DOHH2 (cell line): ENCODE measurements around the gene AFDN.

Experiments used
- H3F3A ChIP-seq: fragments of 200-600 bp; sonication (generic), shearing (Covaris generic); 2 replicates; pipeline ENCODE4 v1.6.0; 2016; ENCODE audit warnings: antibody characterized with exemption, mild to moderate bottlenecking; ENCODE audit not compliant: control insufficient read depth, insufficient read depth
- H3K27ac ChIP-seq: fragments of 200-600 bp; sonication (generic); 2 replicates; pipeline ENCODE4 v1.5.1; 2014; ENCODE audit warnings: low read depth, mild to moderate bottlenecking, low read length, moderate library complexity
- H3K27me3 ChIP-seq: fragments of 200-600 bp; sonication (generic); 2 replicates; pipeline ENCODE4 v1.6.1; 2014; ENCODE audit warnings: mild to moderate bottlenecking, low read length, mixed read lengths; ENCODE audit not compliant: control insufficient read depth
- H3K36me3 ChIP-seq: fragments of 200-600 bp; sonication (generic); 2 replicates; pipeline ENCODE4 v1.6.1; 2014; ENCODE audit warnings: mild to moderate bottlenecking, low read length, moderate library complexity, mixed read lengths; ENCODE audit not compliant: control insufficient read depth
- H3K4me1 ChIP-seq: fragments of 200-600 bp; sonication (generic); 2 replicates; pipeline ENCODE4 v1.6.1; 2014; ENCODE audit warnings: mild to moderate bottlenecking, low read length, mixed read lengths; ENCODE audit not compliant: control insufficient read depth
- H3K4me2 ChIP-seq: fragments of 200-600 bp; sonication (generic); 2 replicates; pipeline ENCODE4 v1.6.0; 2014; ENCODE audit warnings: mild to moderate bottlenecking, low read length, moderate library complexity
- H3K4me3 ChIP-seq: fragments of 200-600 bp; sonication (generic); 2 replicates; pipeline ENCODE4 v1.5.1; 2014; ENCODE audit warnings: mild to moderate bottlenecking, low read length, mixed read lengths
- H3K79me2 ChIP-seq: fragments of 200-600 bp; sonication (generic); 2 replicates; pipeline ENCODE4 v1.6.1; 2014; ENCODE audit warnings: mild to moderate bottlenecking, low read length, mixed read lengths; ENCODE audit not compliant: control insufficient read depth
- H3K9me2 ChIP-seq: fragments of 200-600 bp; sonication (generic); replicated peaks from 2 replicates; pipeline ENCODE4 v1.6.1; 2014; ENCODE audit warnings: mild to moderate bottlenecking, low read length, mixed read lengths; ENCODE audit not compliant: control insufficient read depth
- H3K9me3 ChIP-seq: fragments of 200-600 bp; sonication (generic); 2 replicates; pipeline ENCODE4 v1.6.1; 2014; ENCODE audit warnings: antibody characterized with exemption, low read length, mixed read lengths; ENCODE audit not compliant: control insufficient read depth, insufficient read depth
- H4K20me1 ChIP-seq: fragments of 200-600 bp; sonication (generic); 2 replicates; pipeline ENCODE4 v1.6.0; 2014; ENCODE audit warnings: low read depth, mild to moderate bottlenecking, antibody characterized with exemption, low read length, moderate library complexity; ENCODE audit not compliant: control insufficient read depth, insufficient read depth
- EZH2phosphoT487 ChIP-seq: fragments of 200-600 bp; sonication (generic); IDR thresholded peaks from 2 replicates; pipeline ENCODE4 v1.6.1; 2017; ENCODE audit warnings: borderline replicate concordance, mild to moderate bottlenecking, antibody characterized with exemption, low read length, moderate library complexity, mixed read lengths
- TF ChIP-seq, protein P1 (sequence below): fragments of 200-600 bp; sonication (generic); IDR thresholded peaks from one replicate; pipeline ENCODE4 v1.5.1; 2014; ENCODE audit warnings: antibody characterized with exemption, mild to moderate bottlenecking, low read depth, low read length; ENCODE audit not compliant: poor library complexity, severe bottlenecking

Gene AFDN

DNA sequence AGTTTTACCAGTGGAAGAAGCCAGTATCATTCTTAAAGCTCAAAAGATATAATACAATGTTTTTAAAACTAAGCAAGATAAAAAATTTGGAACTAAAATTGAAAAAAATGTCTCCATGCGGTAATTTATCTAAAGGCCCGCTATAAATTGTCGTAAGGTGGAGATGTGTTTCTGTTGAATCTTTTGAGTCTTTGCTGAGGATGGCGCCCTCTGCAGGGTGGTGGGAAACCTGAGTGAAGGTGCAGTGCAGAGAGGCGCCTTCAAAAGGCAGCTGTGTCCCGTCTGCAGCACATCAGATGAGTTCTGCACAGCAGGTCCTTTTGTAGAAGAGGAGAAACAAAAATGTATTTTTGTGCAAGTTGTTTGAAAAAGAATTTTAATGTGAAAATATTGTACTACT, 141.4 kb downstream of the AFDN start:
- TF ChIP-seq, protein P1, sequence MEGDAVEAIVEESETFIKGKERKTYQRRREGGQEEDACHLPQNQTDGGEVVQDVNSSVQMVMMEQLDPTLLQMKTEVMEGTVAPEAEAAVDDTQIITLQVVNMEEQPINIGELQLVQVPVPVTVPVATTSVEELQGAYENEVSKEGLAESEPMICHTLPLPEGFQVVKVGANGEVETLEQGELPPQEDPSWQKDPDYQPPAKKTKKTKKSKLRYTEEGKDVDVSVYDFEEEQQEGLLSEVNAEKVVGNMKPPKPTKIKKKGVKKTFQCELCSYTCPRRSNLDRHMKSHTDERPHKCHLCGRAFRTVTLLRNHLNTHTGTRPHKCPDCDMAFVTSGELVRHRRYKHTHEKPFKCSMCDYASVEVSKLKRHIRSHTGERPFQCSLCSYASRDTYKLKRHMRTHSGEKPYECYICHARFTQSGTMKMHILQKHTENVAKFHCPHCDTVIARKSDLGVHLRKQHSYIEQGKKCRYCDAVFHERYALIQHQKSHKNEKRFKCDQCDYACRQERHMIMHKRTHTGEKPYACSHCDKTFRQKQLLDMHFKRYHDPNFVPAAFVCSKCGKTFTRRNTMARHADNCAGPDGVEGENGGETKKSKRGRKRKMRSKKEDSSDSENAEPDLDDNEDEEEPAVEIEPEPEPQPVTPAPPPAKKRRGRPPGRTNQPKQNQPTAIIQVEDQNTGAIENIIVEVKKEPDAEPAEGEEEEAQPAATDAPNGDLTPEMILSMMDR: peak; percentile 78
- no peak for TF ChIP-seq EZH2phosphoT487
- no peaks in the 10 kb centered on the region for H4K20me1 ChIP-seq
- no peaks in the 10 kb centered on the region for H3K79me2 ChIP-seq
- H3K4me2 ChIP-seq: no peak overlapping the region
- H3K27ac ChIP-seq: no peak overlapping the region
- no peaks in the 10 kb centered on the region for H3F3A ChIP-seq
- H3K4me1 ChIP-seq: no peaks in the 10 kb centered on the region
- H3K9me2 ChIP-seq: no peaks in the 10 kb centered on the region
- H3K27me3 ChIP-seq: no peaks in the 10 kb centered on the region
- H3K4me3 ChIP-seq: no peak overlapping the region
- H3K36me3 ChIP-seq: 0 out of 2 replicates have a peak, but pooled peaks cover 3% of the 10 kb centered on the region
- no peaks in the 10 kb centered on the region for H3K9me3 ChIP-seq

GRCh38 chr6:167970230-167970629, 143.5 kb downstream of the AFDN start:
- Histone ChIP-seq H3K36me3 (0 out of 2 replicates have a peak, but pooled peaks cover 3% of the 10 kb centered on the region), H3K9me2 (no peaks in the 10 kb centered on the region), H3K9me3 (no peaks in the 10 kb centered on the region), H3K4me3 (no peak overlapping the region), H3K27ac (no peak overlapping the region), H3K4me2 (no peak overlapping the region), H4K20me1 (no peaks in the 10 kb centered on the region), H3K4me1 (no peaks in the 10 kb centered on the region), H3F3A (no peaks in the 10 kb centered on the region), H3K27me3 (no peaks in the 10 kb centered on the region), H3K79me2 (no peaks in the 10 kb centered on the region)
- TF ChIP-seq, protein P1: no peak
- no peak for TF ChIP-seq EZH2phosphoT487

DNA sequence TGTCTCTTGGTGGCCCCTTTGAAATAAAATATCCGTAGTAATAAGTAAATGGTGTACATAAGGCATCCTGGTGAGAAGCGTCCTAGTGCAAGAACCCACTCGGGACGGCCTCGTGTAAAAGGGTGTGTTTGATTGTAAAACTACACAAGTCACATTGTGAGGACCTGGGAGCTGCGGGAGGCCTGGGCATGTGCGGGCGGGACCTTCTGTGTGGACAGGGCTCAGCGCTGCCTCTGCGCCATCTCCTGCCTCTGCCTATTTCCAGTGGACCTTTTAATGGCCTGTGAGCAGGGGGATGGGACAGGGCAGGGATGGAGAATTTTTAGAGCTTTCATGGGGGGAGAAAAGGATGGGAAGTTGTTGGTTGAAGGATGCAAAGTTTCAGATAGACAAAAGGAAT, 145.5 kb downstream of the AFDN start:
- H3F3A ChIP-seq: no peaks in the 10 kb centered on the region
- no peak overlapping the region for H3K27ac ChIP-seq
- no peaks in the 10 kb centered on the region for H4K20me1 ChIP-seq
- no peak overlapping the region for H3K4me2 ChIP-seq
- H3K27me3 ChIP-seq: no peaks in the 10 kb centered on the region
- no peaks in the 10 kb centered on the region for H3K9me3 ChIP-seq
- 0 out of 2 replicates have a peak, but pooled peaks cover 3% of the 10 kb centered on the region for H3K36me3 ChIP-seq
- TF ChIP-seq EZH2phosphoT487: no peak
- TF ChIP-seq, protein P1: no peak
- H3K79me2 ChIP-seq: no peaks in the 10 kb centered on the region
- H3K9me2 ChIP-seq: no peaks in the 10 kb centered on the region
- H3K4me1 ChIP-seq: no peaks in the 10 kb centered on the region
- no peak overlapping the region for H3K4me3 ChIP-seq
